Measurements from ENCODE around the gene WNT11.

Gene WNT11

GRCh38 chr11:76170468-76170867 is 35.8 kb downstream of the WNT11 start:
- DNase-seq: no peak

- peak; percentile 14 for DNase-seq
Measured at GRCh38 chr11:76169473-76169896, 36.8 kb downstream of the WNT11 start.

- DNase-seq: no peak
Measured at GRCh38 chr11:76167590-76167989, 38.7 kb downstream of the WNT11 start.

GRCh38 chr11:76166314-76166713 is 40.0 kb downstream of the WNT11 start:
- no peak for DNase-seq

- no peak for DNase-seq
Measured at GRCh38 chr11:76164861-76165751, 41.2 kb downstream of the WNT11 start.

GRCh38 chr11:76164081-76164480 is 42.2 kb downstream of the WNT11 start:
- no peak for DNase-seq

GRCh38 chr11:76163289-76163880 is 42.9 kb downstream of the WNT11 start:
- no peak for DNase-seq

GRCh38 chr11:76162336-76163288 is 43.7 kb downstream of the WNT11 start:
- peak; percentile 64 for DNase-seq

- peak; percentile 70 for DNase-seq
Measured at GRCh38 chr11:76161261-76161961, 44.9 kb downstream of the WNT11 start.

- no peak for DNase-seq
Measured at GRCh38 chr11:76160856-76161255, 45.4 kb downstream of the WNT11 start.

GRCh38 chr11:76159983-76160661 is 46.2 kb downstream of the WNT11 start:
- DNase-seq: peak; percentile 94

- peak; percentile 47 for DNase-seq
Measured at GRCh38 chr11:76159303-76159937, 46.9 kb downstream of the WNT11 start.

- DNase-seq: no peak
Measured at GRCh38 chr11:76158394-76159302, 47.7 kb downstream of the WNT11 start.

- no peak for DNase-seq
Measured at GRCh38 chr11:76157891-76158290, 48.4 kb downstream of the WNT11 start.

GRCh38 chr11:76156971-76157427 is 49.3 kb downstream of the WNT11 start:
- DNase-seq: no peak

GRCh38 chr11:76155500-76156227 is 50.6 kb downstream of the WNT11 start:
- no peak for DNase-seq

- DNase-seq: no peak
Measured at GRCh38 chr11:76153571-76153923, 52.8 kb downstream of the WNT11 start.

- no peak for DNase-seq
Measured at GRCh38 chr11:76152741-76153570, 53.3 kb downstream of the WNT11 start.

Measured in NCI-H345 (cell line).